ENCODE measurements around the gene HSPB7.

DNA sequence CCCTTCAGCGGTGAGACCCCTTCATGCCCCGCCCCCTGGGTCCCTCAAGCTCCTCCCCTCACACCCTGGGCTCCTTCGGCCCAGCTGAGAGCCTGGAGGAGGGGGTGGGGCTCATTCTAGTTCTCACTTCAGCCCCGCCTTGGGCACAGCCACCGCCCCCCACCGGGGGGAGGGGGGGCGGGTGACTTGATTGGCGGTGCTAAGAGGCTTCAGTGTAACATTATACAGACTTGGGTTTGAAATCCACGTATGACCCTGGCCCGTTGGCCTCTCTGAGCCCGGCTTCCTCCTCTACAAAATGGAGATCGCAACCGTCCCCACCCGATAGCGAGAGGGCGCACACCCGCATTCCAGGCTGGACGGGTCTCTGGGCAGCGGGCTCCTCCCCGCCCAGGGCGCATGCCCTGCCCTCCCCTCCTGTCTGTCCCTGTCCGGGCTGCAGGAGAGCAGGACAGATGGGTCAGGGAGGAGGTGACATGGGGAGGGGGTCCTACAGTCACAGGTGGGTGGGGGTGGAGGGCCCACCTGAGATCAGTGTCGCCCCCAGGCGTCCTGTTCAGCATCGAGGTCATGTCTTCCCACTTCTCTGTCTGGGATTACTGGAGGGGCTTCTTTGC is 30.8 kb upstream of the HSPB7 start:
- TF ChIP-seq CTCF (IDR thresholded peaks at IDR 0.05; ENCODE audit: insufficient read depth, low read length), result no peak
- no peak for TF ChIP-seq POLR2AphosphoS5 (IDR thresholded peaks at IDR 0.05; ENCODE audit: low read depth)
- TF ChIP-seq SPI1 (IDR thresholded peaks at IDR 0.05; ENCODE audit: borderline replicate concordance, low read depth), result no peak
- TF ChIP-seq, protein P1, sequence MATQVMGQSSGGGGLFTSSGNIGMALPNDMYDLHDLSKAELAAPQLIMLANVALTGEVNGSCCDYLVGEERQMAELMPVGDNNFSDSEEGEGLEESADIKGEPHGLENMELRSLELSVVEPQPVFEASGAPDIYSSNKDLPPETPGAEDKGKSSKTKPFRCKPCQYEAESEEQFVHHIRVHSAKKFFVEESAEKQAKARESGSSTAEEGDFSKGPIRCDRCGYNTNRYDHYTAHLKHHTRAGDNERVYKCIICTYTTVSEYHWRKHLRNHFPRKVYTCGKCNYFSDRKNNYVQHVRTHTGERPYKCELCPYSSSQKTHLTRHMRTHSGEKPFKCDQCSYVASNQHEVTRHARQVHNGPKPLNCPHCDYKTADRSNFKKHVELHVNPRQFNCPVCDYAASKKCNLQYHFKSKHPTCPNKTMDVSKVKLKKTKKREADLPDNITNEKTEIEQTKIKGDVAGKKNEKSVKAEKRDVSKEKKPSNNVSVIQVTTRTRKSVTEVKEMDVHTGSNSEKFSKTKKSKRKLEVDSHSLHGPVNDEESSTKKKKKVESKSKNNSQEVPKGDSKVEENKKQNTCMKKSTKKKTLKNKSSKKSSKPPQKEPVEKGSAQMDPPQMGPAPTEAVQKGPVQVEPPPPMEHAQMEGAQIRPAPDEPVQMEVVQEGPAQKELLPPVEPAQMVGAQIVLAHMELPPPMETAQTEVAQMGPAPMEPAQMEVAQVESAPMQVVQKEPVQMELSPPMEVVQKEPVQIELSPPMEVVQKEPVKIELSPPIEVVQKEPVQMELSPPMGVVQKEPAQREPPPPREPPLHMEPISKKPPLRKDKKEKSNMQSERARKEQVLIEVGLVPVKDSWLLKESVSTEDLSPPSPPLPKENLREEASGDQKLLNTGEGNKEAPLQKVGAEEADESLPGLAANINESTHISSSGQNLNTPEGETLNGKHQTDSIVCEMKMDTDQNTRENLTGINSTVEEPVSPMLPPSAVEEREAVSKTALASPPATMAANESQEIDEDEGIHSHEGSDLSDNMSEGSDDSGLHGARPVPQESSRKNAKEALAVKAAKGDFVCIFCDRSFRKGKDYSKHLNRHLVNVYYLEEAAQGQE (IDR thresholded peaks at IDR 0.05; ENCODE audit: insufficient replicate concordance, low read depth), result no peak

Data from HL-60 (cell line).